ENCODE measurements around the gene MYOF. TPM values are rescaled to one million over a fixed set of nuclear protein-coding genes. Genes with fewer than 3 reads are reported as not detected.

The MYOF gene
- total RNA-seq, 1 donor from 2014 or later: 260 TPM

GRCh38 chr10:93269281-93269680 is 212.9 kb downstream of the MYOF start:
- no peak for DNase-seq (ENCODE audit: extremely low read depth, low read depth, low spot score)

GRCh38 chr10:93268021-93268420 is 214.1 kb downstream of the MYOF start:
- DNase-seq (ENCODE audit: extremely low read depth, low read depth, low spot score): no peak

GRCh38 chr10:93267521-93267920 is 214.6 kb downstream of the MYOF start:
- DNase-seq (ENCODE audit: extremely low read depth, low read depth, low spot score): no peak

GRCh38 chr10:93266858-93267257 is 215.3 kb downstream of the MYOF start:
- DNase-seq (ENCODE audit: extremely low read depth, low read depth, low spot score): no peak

GRCh38 chr10:93261961-93262610 is 220.0 kb downstream of the MYOF start:
- no peak for DNase-seq (ENCODE audit: extremely low read depth, low read depth, low spot score)

- DNase-seq (ENCODE audit: extremely low read depth, low read depth, low spot score): no peak
Measured at GRCh38 chr10:93261089-93261488, 221.0 kb downstream of the MYOF start.

- no peak for DNase-seq (ENCODE audit: extremely low read depth, low read depth, low spot score)
Measured at GRCh38 chr10:93259126-93259525, 223.0 kb downstream of the MYOF start.

Other genes starting within 250 kb of the MYOF start
- gene CEP55, start 14.3 kb upstream of the MYOF start, total RNA-seq: 6.5 and 18.4 TPM in 2 replicates
- not detected in 2 replicates for gene FFAR4, start 84.3 kb upstream of the MYOF start, total RNA-seq
- not detected in 2 replicates for gene RBP4, start 118.9 kb upstream of the MYOF start, total RNA-seq
- not detected in 2 replicates for gene PDE6C, start 130.2 kb upstream of the MYOF start, total RNA-seq
- 6.9 and 19.0 TPM in 2 replicates for gene FRA10AC1, start 220.3 kb upstream of the MYOF start, total RNA-seq